HEK293 (cell line): Measurements from ENCODE around the gene RABEP1.

Experiments used
- CTCF ChIA-PET: fragments of 350-600 bp; formaldehyde crosslinking; extraction: SDS; loops from one replicate; lab custom pipeline; 2021; ENCODE audit warnings: antibody characterized with exemption; lab: Yijun Ruan, JAX
- POLR2A ChIA-PET: fragments of 300-600 bp; formaldehyde crosslinking; extraction: SDS; loops from one replicate; lab custom pipeline; 2020; ENCODE audit warnings: antibody characterized with exemption, inconsistent platforms; lab: Yijun Ruan, JAX
- H3K27ac ChIP-seq: fragments of 200-500 bp; sonication (Bioruptor generic); 2 replicates; pipeline ENCODE4 v1.5.1; 2014; ENCODE audit warnings: low read depth, low read length, control low read depth, inconsistent platforms; ENCODE audit errors: extremely low read depth
- H3K36me3 ChIP-seq, 2 experiments: fragments of 200-500 bp in 1 of 2; sonication (Bioruptor generic) in 1 of 2; 1 replicate in 1 of 2; 2 replicates in 1 of 2; pipeline ENCODE4 v1.5.1; 2014 to 2017; ENCODE audit warnings: inconsistent platforms in 2 of 2, low read length in 2 of 2; ENCODE audit not compliant: control insufficient read depth in 2 of 2, insufficient read depth in 1 of 2
- H3K4me1 ChIP-seq: fragments of 200-500 bp; sonication (Bioruptor generic); 2 replicates; pipeline ENCODE4 v1.5.1; 2014; ENCODE audit warnings: mild to moderate bottlenecking, low read length, inconsistent platforms; ENCODE audit not compliant: control insufficient read depth, insufficient read depth
- H3K4me3 ChIP-seq: 2 replicates; pipeline ENCODE4 v1.5.1; 2011; ENCODE audit warnings: low read depth, mild to moderate bottlenecking, control low read depth, low read length, moderate library complexity
- H3K9me3 ChIP-seq: fragments of 200-500 bp; sonication (Bioruptor generic); 2 replicates; pipeline ENCODE4 v1.5.1; 2014; ENCODE audit warnings: low read depth, low read length, inconsistent platforms; ENCODE audit not compliant: control insufficient read depth, insufficient read depth
- GLI4 ChIP-seq: fragments of 450-650 bp; formaldehyde crosslinking; IDR thresholded peaks from 2 replicates; pipeline ENCODE4 v1.5.1; 2016; ENCODE audit warnings: missing biosample characterization, missing genetic modification characterization
- SCRT1 ChIP-seq: fragments of 450-650 bp; formaldehyde crosslinking; IDR thresholded peaks from 2 replicates; pipeline ENCODE4 v1.5.1; 2016; ENCODE audit warnings: missing biosample characterization, missing genetic modification characterization, borderline replicate concordance
- SETDB1 ChIP-seq: IDR thresholded peaks from one replicate; pipeline ENCODE4 v1.6.1; 2017; ENCODE audit warnings: mild to moderate bottlenecking, low read length, moderate library complexity, mixed read lengths; ENCODE audit not compliant: insufficient read length
- ZBTB7A ChIP-seq: fragments of 450-650 bp; formaldehyde crosslinking; IDR thresholded peaks from 2 replicates; pipeline ENCODE4 v1.5.1; 2016; ENCODE audit warnings: low read depth, missing biosample characterization, missing genetic modification characterization
- ZFHX2 ChIP-seq: fragments of 450-650 bp; formaldehyde crosslinking; conservative IDR thresholded peaks from 2 replicates; pipeline ENCODE4 v1.5.1; 2016; ENCODE audit warnings: missing biosample characterization, missing genetic modification characterization
- ZNF132 ChIP-seq: fragments of 450-650 bp; formaldehyde crosslinking; IDR thresholded peaks from 2 replicates; pipeline ENCODE4 v1.5.1; 2017; ENCODE audit warnings: missing biosample characterization, missing genetic modification characterization, borderline replicate concordance
- ZNF19 ChIP-seq: fragments of 450-650 bp; formaldehyde crosslinking; IDR thresholded peaks from 2 replicates; pipeline ENCODE4; 2016; ENCODE audit warnings: missing biosample characterization, missing genetic modification characterization, low read depth
- ZNF202 ChIP-seq: fragments of 450-650 bp; formaldehyde crosslinking; IDR thresholded peaks from 2 replicates; pipeline ENCODE4 v1.5.1; 2016; ENCODE audit warnings: missing biosample characterization, missing genetic modification characterization, borderline replicate concordance
- ZNF214 ChIP-seq: fragments of 450-650 bp; formaldehyde crosslinking; IDR thresholded peaks from 2 replicates; pipeline ENCODE4 v1.5.1; 2017; ENCODE audit warnings: missing biosample characterization, mild to moderate bottlenecking, missing genetic modification characterization, borderline replicate concordance
- ZNF221 ChIP-seq: fragments of 450-650 bp; formaldehyde crosslinking; IDR thresholded peaks from 2 replicates; pipeline ENCODE4 v1.5.1; 2017; ENCODE audit warnings: missing biosample characterization, missing genetic modification characterization, borderline replicate concordance
- ZNF223 ChIP-seq: fragments of 450-650 bp; formaldehyde crosslinking; IDR thresholded peaks from 2 replicates; pipeline ENCODE4 v1.5.1; 2016; ENCODE audit warnings: missing biosample characterization, missing genetic modification characterization
- ZNF311 ChIP-seq: fragments of 450-650 bp; formaldehyde crosslinking; IDR thresholded peaks from 2 replicates; pipeline ENCODE4 v1.5.1; 2017; ENCODE audit warnings: missing biosample characterization, missing genetic modification characterization, borderline replicate concordance
- ZNF404 ChIP-seq: fragments of 450-650 bp; formaldehyde crosslinking; IDR thresholded peaks from 2 replicates; pipeline ENCODE4 v1.5.1; 2017; ENCODE audit warnings: missing biosample characterization, missing genetic modification characterization
- ZNF623 ChIP-seq: fragments of 450-650 bp; formaldehyde crosslinking; IDR thresholded peaks from 2 replicates; pipeline ENCODE4 v1.5.1; 2016; ENCODE audit warnings: missing biosample characterization, missing genetic modification characterization
- TF ChIP-seq, protein P1 (sequence below): fragments of 450-650 bp; formaldehyde crosslinking; IDR thresholded peaks from 2 replicates; pipeline ENCODE4 v1.5.1; 2016; ENCODE audit warnings: missing biosample characterization, missing genetic modification characterization, borderline replicate concordance
- TF ChIP-seq, protein P2 (sequence below): fragments of 450-650 bp; formaldehyde crosslinking; IDR thresholded peaks from 2 replicates; pipeline ENCODE4 v1.5.1; 2016; ENCODE audit warnings: missing biosample characterization, missing genetic modification characterization

Gene RABEP1

DNA sequence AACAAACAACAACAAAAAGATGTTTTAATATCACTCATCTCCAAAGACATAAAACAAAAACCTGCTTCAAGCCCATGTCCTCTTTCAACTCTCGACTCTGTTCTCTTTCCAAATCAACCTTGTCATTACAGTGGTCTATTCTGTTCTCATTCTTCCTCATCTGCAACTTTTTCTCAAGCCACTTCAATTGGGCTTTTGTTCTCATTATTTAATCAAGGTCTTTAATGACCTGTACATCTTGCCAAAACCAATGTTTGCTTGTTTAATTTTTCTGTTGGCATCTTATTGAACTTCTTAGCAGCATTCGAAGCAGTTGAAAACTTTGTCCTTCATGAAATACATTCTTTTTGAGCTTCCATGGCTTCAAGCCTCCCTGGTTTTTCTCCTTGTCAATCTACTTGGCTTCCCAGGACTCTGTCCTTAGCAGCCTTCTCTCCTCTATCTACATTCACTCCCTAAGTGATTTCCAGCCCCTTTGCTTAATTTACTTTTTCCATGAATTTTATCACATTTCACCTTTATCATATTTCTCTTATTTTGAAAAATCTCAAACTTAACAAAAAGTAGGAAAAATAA, 19.6 kb upstream of the RABEP1 start:
- ChIA-PET CTCF (interaction anchor here (0.6 kb wide), 1 partner anchor 8 kb away, joined by 4 read pairs; no protein-coding TSS in a partner anchor), POLR2A (no interaction called here)
- no peaks in the 10 kb centered on the region; the same call in 1 of the 2 replicates for H3K4me1 ChIP-seq

DNA sequence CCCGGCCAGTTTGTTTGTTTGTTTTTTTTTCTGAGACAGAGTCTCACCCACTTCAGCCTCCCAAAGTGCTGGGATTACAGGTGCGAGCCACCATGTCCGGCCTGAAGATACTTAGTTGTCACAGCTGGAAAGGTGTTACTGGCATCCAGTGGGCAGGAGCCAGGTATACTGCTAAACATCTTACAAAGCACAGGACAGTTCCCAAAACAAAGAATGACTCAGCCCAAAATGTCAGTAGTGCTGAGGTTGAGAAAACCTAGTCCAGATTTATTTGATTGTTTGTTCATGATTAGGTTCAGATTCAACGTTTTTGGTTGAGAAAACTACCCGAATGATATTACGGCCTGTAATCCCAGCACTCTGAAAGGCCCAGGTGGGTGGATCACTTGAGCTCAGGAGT, 18.6 kb upstream of the RABEP1 start:
- Histone ChIP-seq H3K4me1 (no peaks in the 10 kb centered on the region; the same call in 1 of the 2 replicates), H3K9me3 (no peaks in the 10 kb centered on the region), H3K4me3 (no peak overlapping the region), H3K27ac (no peak overlapping the region), H3K36me3 (no peaks in the 10 kb centered on the region)
- TF ChIP-seq, protein P1, sequence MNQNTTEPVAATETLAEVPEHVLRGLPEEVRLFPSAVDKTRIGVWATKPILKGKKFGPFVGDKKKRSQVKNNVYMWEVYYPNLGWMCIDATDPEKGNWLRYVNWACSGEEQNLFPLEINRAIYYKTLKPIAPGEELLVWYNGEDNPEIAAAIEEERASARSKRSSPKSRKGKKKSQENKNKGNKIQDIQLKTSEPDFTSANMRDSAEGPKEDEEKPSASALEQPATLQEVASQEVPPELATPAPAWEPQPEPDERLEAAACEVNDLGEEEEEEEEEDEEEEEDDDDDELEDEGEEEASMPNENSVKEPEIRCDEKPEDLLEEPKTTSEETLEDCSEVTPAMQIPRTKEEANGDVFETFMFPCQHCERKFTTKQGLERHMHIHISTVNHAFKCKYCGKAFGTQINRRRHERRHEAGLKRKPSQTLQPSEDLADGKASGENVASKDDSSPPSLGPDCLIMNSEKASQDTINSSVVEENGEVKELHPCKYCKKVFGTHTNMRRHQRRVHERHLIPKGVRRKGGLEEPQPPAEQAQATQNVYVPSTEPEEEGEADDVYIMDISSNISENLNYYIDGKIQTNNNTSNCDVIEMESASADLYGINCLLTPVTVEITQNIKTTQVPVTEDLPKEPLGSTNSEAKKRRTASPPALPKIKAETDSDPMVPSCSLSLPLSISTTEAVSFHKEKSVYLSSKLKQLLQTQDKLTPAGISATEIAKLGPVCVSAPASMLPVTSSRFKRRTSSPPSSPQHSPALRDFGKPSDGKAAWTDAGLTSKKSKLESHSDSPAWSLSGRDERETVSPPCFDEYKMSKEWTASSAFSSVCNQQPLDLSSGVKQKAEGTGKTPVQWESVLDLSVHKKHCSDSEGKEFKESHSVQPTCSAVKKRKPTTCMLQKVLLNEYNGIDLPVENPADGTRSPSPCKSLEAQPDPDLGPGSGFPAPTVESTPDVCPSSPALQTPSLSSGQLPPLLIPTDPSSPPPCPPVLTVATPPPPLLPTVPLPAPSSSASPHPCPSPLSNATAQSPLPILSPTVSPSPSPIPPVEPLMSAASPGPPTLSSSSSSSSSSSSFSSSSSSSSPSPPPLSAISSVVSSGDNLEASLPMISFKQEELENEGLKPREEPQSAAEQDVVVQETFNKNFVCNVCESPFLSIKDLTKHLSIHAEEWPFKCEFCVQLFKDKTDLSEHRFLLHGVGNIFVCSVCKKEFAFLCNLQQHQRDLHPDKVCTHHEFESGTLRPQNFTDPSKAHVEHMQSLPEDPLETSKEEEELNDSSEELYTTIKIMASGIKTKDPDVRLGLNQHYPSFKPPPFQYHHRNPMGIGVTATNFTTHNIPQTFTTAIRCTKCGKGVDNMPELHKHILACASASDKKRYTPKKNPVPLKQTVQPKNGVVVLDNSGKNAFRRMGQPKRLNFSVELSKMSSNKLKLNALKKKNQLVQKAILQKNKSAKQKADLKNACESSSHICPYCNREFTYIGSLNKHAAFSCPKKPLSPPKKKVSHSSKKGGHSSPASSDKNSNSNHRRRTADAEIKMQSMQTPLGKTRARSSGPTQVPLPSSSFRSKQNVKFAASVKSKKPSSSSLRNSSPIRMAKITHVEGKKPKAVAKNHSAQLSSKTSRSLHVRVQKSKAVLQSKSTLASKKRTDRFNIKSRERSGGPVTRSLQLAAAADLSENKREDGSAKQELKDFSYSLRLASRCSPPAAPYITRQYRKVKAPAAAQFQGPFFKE (tag by site-specific recombination), result no peak
- no peak for TF ChIP-seq ZFHX2 (tag by site-specific recombination)
- TF ChIP-seq ZBTB7A (tag by site-specific recombination), result no peak
- POLR2A ChIA-PET, result interaction anchor here (0.6 kb wide), 1 partner anchor 218 kb away, joined by 3 read pairs; no protein-coding TSS in a partner anchor
- CTCF ChIA-PET, result no interaction called here

More for the DNA sequence above, 19.6 kb upstream of the RABEP1 start:
- no peaks in the 10 kb centered on the region for H3K9me3 ChIP-seq
- no peaks in the 10 kb centered on the region for H3K36me3 ChIP-seq
- H3K27ac ChIP-seq, result no peak overlapping the region
- no peak overlapping the region for H3K4me3 ChIP-seq
- TF ChIP-seq ZNF19 (tag by site-specific recombination) (no peak), SCRT1 (tag by site-specific recombination) (no peak), SETDB1 (no peak), ZNF404 (tag by site-specific recombination) (no peak)

DNA sequence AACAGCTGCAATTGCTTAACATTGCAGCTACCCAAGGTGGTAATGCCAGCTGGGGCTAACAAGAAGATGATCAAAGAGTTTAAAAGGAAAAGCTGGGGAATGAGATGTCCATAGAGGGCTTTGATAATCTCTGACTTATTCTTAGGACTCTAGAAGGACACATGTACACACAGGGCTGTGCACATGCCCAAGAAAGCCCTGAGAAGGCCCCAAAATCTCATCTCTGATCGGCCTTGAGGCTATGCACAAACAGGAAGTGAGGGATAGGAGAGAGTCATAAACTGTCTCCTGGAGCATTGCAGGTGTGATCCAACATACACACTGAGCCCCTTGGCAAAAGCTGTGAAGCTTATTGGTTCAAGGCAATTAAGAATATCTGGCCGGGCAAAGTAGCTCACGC, 17.2 kb upstream of the RABEP1 start:
- no peaks in the 10 kb centered on the region for H3K4me1 ChIP-seq
- no peaks in the 10 kb centered on the region for H3K9me3 ChIP-seq
- H3K27ac ChIP-seq, result no peak overlapping the region
- TF ChIP-seq ZNF214 (tag by site-specific recombination), result no peak
- TF ChIP-seq ZNF311 (tag by site-specific recombination), result no peak
- no peak for TF ChIP-seq ZNF132 (tag by site-specific recombination)
- no peak for TF ChIP-seq ZBTB7A (tag by site-specific recombination)
- no peak for TF ChIP-seq ZNF623 (tag by site-specific recombination)
- TF ChIP-seq ZNF221 (tag by site-specific recombination), result no peak
- TF ChIP-seq GLI4 (tag by site-specific recombination), result no peak
- TF ChIP-seq, protein P2, sequence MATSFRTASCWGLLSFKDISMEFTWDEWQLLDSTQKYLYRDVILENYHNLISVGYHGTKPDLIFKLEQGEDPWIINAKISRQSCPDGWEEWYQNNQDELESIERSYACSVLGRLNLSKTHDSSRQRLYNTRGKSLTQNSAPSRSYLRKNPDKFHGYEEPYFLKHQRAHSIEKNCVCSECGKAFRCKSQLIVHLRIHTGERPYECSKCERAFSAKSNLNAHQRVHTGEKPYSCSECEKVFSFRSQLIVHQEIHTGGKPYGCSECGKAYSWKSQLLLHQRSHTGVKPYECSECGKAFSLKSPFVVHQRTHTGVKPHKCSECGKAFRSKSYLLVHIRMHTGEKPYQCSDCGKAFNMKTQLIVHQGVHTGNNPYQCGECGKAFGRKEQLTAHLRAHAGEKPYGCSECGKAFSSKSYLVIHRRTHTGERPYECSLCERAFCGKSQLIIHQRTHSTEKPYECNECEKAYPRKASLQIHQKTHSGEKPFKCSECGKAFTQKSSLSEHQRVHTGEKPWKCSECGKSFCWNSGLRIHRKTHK (tag by site-specific recombination), result no peak
- no peak for TF ChIP-seq ZNF223 (tag by site-specific recombination)
- no peak for TF ChIP-seq ZNF202 (tag by site-specific recombination)
- ChIA-PET CTCF (interaction anchor here (0.6 to 2.3 kb wide), 3 partner anchors 15 to 37 kb away, joined by 3 to 10 read pairs (median 4); no protein-coding TSS in a partner anchor), POLR2A (no interaction called here)
- H3K36me3 ChIP-seq, result no peaks in the 10 kb centered on the region
- no peak overlapping the region for H3K4me3 ChIP-seq
